Stimulated activated CD8-positive, alpha-beta memory T cell treated with anti-CD3 and anti-CD28 coated beads, Interleukin-15, amount 100 ng/mL, for 24 hours (primary cell): ENCODE measurements around the gene MFAP5.
"Not testable (repeated sequence)": the region's sequence is repeated elsewhere in the genome, so short reads cannot be mapped to it uniquely, and the experiment has no call there.

Source experiments
- DNase-seq: peaks from one replicate; pipeline ENCODE4 v3.0.0-alpha.2; 2020; ENCODE audit warnings: low read depth

MFAP5 gene

GRCh38 chr12:8629486-8630033, 33.1 kb downstream of the MFAP5 start:
- no peak for DNase-seq

- no peak for DNase-seq
Measured at GRCh38 chr12:8628731-8629130, 33.9 kb downstream of the MFAP5 start.

- DNase-seq = not testable (repeated sequence)
Measured at GRCh38 chr12:8624750-8625149, 37.9 kb downstream of the MFAP5 start.

- DNase-seq = no peak
Measured at GRCh38 chr12:8622646-8623045, 40.0 kb downstream of the MFAP5 start.

- no peak for DNase-seq
Measured at GRCh38 chr12:8615206-8615605, 47.4 kb downstream of the MFAP5 start.

GRCh38 chr12:8613881-8614280, 48.7 kb downstream of the MFAP5 start:
- DNase-seq = not testable (repeated sequence)

- DNase-seq = no peak
Measured at GRCh38 chr12:8612629-8613028, 50.0 kb downstream of the MFAP5 start, which contains the start of gene AICDA. Gene AICDA, minus strand, starts transcription at chr12:8612859. Its CDS starts 92 bp downstream, at chr12:8612767.

GRCh38 chr12:8609061-8609570, 53.5 kb downstream of the MFAP5 start:
- no peak for DNase-seq

GRCh38 chr12:8606890-8607289, 55.7 kb downstream of the MFAP5 start:
- no peak for DNase-seq

GRCh38 chr12:8605057-8605456, 57.6 kb downstream of the MFAP5 start:
- no peak for DNase-seq

- no peak for DNase-seq
Measured at GRCh38 chr12:8603856-8604255, 58.8 kb downstream of the MFAP5 start.

- no peak for DNase-seq
Measured at GRCh38 chr12:8603286-8603685, 59.3 kb downstream of the MFAP5 start.

GRCh38 chr12:8596561-8596960, 66.1 kb downstream of the MFAP5 start:
- DNase-seq = no peak
